NCI-H2107 treated with DMSO at 0.1 percent for 48 hours (cell line): Measurements from ENCODE around the gene LRPPRC.

Experiments
- DNase-seq: peaks from one replicate; lab custom pipeline; 2025; ENCODE audit not compliant: unreplicated experiment; lab: John Stamatoyannopoulos, UW

LRPPRC gene

GRCh38 chr2:43980902-43981301 lies 14.9 kb downstream of the LRPPRC start:
- no peak for DNase-seq

GRCh38 chr2:43977677-43978375 lies 18.0 kb downstream of the LRPPRC start:
- no peak for DNase-seq

GRCh38 chr2:43960921-43961320 lies 34.9 kb downstream of the LRPPRC start:
- no peak for DNase-seq

GRCh38 chr2:43958397-43959275 lies 37.2 kb downstream of the LRPPRC start:
- DNase-seq, result no peak

- no peak for DNase-seq
Observed at GRCh38 chr2:43950383-43951008, 45.3 kb downstream of the LRPPRC start.

- DNase-seq, result no peak
Observed at GRCh38 chr2:43948370-43948769, 47.4 kb downstream of the LRPPRC start.

GRCh38 chr2:43946685-43947084 lies 49.1 kb downstream of the LRPPRC start:
- DNase-seq, result no peak

GRCh38 chr2:43945439-43945838 lies 50.4 kb downstream of the LRPPRC start:
- DNase-seq, result no peak

GRCh38 chr2:43944915-43945314 lies 50.9 kb downstream of the LRPPRC start:
- no peak for DNase-seq

- DNase-seq, result no peak
Observed at GRCh38 chr2:43943809-43944452, 51.9 kb downstream of the LRPPRC start.

GRCh38 chr2:43943323-43943722 lies 52.5 kb downstream of the LRPPRC start:
- no peak for DNase-seq

- no peak for DNase-seq
Observed at GRCh38 chr2:43942881-43943280, 52.9 kb downstream of the LRPPRC start.

GRCh38 chr2:43941966-43942365 lies 53.8 kb downstream of the LRPPRC start:
- DNase-seq, result no peak

- DNase-seq, result no peak
Observed at GRCh38 chr2:43941359-43941758, 54.4 kb downstream of the LRPPRC start.

GRCh38 chr2:43939695-43940256 lies 56.0 kb downstream of the LRPPRC start:
- DNase-seq, result no peak

GRCh38 chr2:43937269-43937820 lies 58.4 kb downstream of the LRPPRC start:
- no peak for DNase-seq

GRCh38 chr2:43934567-43934966 lies 61.2 kb downstream of the LRPPRC start:
- no peak for DNase-seq

- DNase-seq, result no peak
Observed at GRCh38 chr2:43931293-43931692, 64.5 kb downstream of the LRPPRC start.

GRCh38 chr2:43927442-43927841 lies 68.3 kb downstream of the LRPPRC start:
- DNase-seq, result no peak

GRCh38 chr2:43925431-43925830 lies 70.4 kb downstream of the LRPPRC start:
- DNase-seq, result no peak

- no peak for DNase-seq
Observed at GRCh38 chr2:43924463-43924862, 71.3 kb downstream of the LRPPRC start.
